LHCN-M2 (cell line): Measurements from ENCODE around the gene SPIRE1. TPM values are rescaled to one million over a fixed set of nuclear protein-coding genes. Genes with fewer than 3 reads are reported as not detected.

ENCODE experiments used
- DNase-seq: peaks from one replicate; pipeline ENCODE4 v3.0.0-alpha.2; 2012; ENCODE audit warnings: low read depth
- polyA plus RNA-seq: library from polyadenylated mRNA; unstranded; fragments of >200 nt; gene quantifications from one replicate; pipeline ENCODE4 v1.2.1, GENCODE V29; 2012; ENCODE audit warnings: missing spikeins
- total RNA-seq: library from RNA; depleted of rRNA; stranded (reverse); fragments of >200 nt; gene quantifications from 2 replicates; pipeline ENCODE4 v1.2.3, GENCODE V29; 2014; rRNA removed

SPIRE1 gene
- total RNA-seq = 21.6 and 26.0 TPM in 2 replicates
- 15.9 TPM for polyA plus RNA-seq

DNA sequence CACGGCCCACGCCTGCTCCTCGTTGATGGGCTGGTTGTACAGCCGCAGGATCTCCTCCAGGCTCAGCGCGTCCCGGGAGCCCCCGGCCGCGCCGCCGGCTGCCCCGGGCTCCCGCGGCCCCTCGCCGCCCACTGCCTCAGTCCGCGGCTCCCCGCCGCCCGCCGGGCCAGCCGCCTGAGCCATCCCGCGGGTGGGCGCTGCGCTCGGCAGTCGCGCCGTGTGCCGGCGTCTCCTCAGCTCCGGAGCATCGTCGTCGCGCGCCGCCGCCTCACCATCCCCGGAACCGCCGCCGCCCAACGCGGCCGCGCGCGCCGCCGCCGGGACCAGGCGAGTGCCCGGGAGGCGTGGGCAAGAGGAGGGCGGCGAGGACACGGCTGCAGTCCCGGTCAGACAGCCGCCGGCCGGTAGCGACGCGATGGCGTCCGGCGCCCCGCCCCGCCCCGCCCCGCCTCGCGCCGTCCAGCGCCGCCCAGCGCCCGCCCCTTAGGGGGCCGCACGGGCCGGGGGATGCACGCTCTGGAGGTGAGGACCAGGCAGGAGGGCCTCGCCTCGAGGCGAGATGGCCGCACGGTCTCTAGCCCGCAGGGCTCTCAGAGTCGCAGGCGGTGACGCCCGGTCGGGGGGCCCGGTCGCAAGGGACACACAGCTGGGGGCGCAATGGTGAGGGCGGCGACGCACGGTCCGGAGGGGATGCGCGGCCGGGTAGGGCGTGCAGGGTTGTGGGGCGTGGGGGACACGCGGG, at the start of gene SPIRE1:
Gene SPIRE1 (minus strand): TSS at position 424 of the 742 bp plus-strand sequence. CDS start 241 bp downstream, at position 183.
- peak; percentile 59 for DNase-seq

DNA sequence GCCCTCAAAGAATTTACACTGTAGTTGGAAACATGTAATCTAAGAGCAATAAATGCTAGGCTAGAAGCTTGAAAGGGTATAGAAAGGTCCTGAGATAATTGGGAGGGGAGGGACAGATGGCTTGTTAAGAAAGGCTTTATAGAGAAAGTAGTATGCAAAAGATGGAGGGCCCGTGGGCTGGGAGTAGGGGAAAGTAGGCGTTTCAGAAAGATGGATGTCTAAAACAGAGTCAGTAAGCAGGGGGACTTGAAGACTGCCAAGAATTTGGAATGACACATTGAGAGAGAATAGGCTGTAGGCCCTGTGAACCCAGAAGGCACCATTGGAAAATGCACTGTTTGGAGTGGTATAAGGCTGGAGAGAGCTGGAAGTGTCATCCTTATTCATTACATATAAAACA, 45.8 kb upstream of the SPIRE1 start:
- peak; percentile 45 for DNase-seq

DNA sequence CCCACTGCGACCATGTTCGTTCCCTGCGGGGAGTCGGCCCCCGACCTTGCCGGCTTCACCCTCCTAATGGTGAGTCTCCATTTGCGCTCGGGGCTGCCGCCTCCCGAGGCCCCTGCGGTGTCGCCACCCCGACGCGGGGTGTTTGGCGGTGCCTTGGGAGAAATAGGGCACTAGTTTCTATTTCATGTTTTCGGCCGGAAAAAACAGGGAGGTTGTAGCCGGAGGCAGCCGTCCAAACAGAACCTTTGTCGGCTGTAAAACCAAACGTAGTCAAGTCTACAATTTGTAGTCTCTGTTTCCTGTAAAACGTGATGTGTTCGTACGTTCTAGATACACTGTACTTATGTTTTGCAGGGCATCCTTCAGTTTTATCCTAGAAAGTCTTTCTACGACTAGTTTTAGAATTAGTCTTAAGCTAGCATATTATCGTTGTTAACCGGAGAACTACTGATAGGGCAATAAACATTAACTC, 45.2 kb upstream of the SPIRE1 start:
- no peak for DNase-seq

DNA sequence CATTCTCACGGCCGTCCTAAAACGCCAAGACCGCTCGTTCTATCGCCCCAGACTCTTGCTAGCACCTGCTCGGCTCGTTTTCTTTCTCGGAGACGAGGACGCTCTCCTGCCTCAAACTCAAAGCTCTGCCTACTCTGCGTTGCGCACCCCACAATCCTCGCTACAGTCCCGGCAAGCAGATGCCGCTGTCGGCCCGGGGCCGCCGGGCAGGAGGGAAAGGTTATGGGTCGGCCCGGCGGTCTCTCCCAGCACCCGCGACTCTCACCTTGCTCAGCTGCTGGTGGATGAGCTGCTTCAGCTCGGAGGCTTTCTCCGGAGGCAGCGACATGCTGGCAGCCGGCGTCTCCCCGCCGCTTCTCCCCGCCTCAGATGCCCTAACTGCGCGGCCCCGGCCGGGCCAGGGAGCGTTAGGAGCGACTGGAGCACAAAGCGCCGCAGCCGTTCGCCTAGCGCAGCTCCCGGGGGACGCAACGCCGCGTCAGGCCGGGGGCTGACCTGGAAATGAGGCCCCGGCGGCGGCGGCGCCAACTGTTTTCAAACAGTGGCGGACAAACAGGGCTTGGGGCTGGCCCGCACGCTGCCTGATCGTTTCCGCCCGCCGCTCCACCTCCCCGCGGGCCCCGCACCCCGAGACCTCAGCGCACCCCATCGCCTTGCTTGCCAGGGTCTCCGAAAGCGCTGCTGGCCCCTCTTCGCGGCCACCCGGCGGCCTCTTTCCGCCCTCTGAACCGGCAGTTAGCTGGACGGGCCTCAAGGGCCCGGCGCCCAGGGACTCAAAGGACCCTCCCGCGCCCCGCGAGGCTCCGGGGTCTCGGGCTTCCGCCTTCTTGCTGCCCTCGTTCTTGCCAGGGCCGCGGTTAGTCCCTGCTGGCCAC, 44.6 kb upstream of the SPIRE1 start, which contains the start of the genes CEP76 and PSMG2:
Gene CEP76 (minus strand): TSS at position 503 of the 875 bp plus-strand sequence. CDS start 175 bp downstream, at position 328.
Gene PSMG2 (plus strand): TSS at position 822 of the 875 bp plus-strand sequence. CDS start 66 bp downstream, outside the sequence.
- DNase-seq = peak; percentile 90

DNA sequence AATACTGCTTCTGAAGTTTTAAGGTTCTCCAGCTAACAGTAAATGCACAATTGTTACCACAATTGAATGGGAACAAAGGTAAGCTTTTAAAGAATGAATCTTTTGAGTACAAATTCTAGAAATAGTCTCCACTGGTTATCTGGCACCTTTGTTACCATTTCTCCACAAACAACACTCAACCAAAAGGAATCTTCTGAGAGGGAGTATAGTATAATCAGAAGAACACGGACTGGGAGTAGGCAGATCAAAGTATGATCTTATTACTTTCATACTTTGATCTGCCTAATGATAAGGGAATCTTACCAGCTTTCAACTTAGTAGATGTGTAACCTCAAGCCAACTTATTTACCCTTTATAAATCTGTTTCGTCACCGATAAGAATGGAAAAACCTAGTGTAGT, 43.3 kb upstream of the SPIRE1 start:
- DNase-seq = no peak

DNA sequence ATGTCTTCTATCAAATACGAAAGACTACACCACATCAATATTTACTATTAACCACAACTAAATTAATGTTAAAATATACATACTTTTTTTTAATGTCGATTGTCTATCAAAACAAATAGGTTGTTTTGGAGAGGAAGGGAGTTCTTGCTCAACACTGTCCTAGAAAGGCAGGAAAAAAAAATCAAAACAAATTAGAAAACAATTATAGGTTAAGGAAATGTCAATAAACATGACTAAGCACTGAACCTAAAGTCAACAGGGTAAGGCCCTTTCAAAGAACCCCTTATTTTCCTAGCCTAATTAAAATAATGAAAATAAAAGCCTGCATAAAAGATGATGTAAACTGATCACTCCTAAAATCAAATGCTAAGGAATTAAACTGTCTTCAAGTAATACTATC, 41.8 kb upstream of the SPIRE1 start:
- DNase-seq = no peak

DNA sequence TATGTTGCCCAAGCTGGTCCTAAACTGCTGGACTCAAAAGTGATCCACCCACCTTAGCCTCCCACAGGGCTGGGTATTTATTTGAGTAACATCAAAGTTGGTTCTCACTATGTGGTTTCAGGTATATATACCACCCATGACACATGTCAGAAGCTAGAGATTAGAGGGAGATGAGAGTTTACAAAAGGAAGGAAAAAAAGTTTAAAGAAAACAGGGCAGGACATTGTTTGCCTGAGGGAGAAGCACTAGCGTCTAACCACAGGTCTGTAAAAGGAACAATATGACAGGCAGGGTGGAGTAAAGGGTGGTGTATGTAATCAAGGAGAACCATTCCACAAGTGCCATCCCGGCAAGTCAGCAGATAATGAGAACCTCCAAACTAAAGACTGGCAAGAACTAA, 36.1 kb upstream of the SPIRE1 start:
- no peak for DNase-seq

DNA sequence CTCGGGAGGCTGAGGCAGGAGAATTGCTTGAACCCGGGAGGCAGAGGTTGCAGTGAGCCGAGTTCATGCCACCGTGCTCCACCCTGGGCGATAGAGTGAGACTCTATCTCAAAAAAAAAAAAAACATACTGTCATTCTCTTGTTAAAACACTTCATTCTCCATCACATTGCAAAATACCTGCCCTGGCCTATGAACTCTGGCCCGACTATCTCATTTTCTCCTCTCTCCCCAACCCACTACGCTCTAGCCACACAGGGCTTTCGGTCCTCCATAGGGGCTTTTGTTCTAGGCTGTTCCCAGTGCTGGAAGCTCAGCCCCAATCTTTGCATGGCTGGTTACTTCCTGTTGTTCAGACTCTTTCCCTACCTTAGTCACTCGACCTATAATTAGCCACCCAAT, 34.3 kb upstream of the SPIRE1 start:
- no peak for DNase-seq

DNA sequence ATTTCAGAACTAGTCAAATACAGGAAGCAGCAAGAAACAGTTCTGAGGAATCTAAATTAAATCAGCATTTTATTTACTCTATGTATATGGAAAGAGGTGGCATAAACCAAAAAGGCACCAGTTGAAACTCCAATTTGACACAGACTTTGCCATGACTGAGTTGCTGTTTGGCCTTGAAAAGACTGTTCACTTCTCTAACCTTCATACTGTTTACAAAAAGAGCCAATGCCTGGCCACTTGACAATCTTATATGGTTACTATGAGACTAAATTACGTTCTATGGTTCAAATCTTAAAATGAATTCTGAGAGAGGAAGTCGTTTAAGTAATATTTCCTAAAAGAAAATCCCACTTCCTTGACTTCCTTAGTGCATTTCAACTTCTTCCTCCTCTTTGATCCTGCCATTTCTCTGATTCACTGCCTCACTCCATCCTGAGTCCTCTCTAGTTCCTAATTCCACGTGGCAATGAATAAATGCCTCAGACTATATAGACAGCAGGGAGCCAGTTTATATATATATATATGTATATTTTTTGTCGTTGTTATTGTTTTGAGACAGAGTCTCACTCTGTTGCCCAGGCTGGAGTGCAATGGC, 31.4 kb upstream of the SPIRE1 start:
- no peak for DNase-seq

DNA sequence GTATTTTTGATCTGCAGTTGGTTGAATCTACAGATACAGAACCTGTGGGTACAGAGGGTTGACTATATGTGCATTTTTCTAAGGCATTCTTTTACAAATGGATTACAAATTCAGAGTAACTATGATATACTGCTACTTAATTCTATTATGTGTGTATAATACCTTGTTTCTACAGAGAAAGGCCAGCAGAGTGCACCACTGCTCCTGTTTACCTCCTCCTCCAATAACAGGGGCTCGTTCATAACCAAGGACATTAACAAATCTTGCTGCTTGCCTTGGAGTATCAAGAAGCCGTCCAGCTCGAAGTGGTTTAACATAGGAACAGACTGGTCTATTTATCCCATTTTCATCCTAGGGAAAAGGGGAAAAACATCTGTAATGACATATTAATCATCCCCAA, 28.2 kb upstream of the SPIRE1 start:
- DNase-seq = peak; percentile 18

DNA sequence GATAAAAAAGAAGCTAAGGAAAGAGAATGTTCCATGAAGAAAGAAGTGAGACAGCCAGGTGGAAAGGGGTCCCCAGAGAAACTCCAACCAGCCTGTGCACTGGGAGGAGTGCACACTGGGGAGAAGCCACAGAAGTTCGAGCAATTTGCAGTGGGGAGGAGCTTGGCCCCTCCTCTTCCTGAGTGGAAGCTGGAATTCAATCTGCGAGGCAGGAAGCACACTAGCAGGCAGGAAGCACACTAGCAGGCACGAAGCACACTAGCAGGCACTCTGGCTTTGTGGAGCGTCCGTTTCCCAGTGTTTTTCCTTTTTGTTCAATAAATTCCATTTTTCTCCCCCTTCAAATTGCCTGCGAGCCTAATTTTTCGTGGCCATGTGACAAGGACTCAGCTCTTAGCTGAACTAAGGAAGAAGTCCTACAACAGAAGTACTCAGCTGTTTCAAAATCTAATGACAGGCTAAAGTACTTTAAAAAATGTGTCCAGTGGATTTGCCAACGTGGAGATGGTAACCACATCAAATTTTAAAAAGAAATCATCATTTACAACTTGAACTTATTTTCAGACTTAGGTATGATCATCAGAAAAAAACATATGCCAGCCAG, 21.4 kb upstream of the SPIRE1 start:
- peak; percentile 69 for DNase-seq

DNA sequence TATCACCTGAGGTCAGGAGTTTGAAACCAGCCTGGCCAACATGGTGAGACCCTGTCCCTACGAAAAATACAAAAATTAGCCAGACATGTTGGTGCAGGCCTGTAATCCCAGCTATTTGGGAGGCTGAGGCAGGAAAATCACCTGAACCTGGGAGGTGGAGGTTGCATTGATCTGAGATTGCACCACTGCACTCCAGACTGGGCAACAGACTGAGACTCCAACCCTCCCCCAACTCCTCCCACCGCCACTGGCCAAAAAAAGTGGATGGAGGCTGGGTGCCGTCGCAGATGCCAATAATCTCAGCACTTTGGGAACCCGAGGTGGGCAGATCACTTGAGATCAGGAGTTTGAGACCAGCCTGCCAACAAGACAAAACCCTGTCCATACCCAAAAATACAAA, 10.1 kb upstream of the SPIRE1 start:
- no peak for DNase-seq

DNA sequence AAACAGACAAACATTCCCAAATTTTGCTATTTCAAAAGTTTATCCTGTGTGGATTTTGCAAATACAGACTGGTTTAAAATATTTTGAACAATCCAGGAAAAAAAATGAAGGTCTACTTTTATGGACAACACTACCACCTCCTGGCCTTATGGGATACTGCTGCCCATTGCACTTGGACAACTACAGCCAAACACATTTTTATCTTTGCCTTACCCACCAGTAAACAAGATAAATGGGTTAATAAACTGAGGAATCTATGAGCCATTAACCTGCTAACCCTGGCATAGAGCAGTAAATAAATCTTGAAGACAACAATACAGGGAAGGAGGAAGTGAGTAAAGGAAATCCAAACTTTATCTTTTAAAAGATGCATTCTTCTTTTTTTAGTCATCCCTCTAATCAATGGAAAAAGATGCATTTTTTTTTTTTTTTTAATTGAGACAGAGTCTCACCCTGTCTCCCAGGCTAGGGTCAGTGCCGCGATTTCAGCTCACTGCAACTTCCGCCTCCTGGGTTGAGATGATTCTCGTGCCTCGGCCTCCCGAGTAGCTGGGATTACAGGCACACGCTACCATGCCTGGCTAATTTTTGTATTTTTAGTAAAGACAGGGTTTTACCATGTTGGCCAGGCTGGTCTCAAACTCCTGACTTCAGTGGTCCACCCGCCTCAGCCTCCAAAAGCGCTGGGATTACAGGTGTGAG, 2.1 kb upstream of the SPIRE1 start:
- peak; percentile 51 for DNase-seq

DNA sequence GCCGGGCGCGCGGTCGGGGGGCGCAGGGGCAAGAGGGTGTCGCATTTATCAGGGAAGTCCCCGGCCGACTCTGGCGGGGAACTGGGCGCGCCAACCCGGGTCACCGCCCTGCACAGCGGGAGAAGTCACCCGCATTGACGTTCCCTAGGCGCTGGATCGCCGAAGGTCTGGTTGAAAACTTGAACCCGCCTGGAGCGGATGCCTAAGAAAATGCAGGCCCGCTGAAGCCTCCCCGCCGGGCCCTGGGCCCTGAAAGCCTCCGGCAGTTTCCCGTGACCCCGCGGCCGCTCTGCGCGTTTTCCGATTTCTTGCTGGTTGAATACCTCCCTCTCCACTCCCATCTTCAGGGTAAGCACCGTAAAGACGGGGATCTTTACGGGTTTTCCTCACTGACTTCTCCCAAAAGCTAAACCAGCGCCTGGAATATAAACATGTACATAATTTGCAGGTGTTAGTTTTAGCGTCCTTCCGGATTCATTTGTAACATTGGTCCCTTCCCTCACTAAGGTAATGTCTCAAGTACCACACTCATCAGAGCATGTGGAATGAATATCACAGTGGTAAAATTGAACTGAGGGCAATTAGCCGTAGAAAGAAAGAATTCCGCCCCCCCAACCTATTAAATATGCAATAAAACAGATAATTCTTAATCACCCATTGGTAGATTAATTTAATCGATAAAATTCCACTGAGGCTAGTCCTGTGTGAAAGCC, 675 bp upstream of the SPIRE1 start:
- no peak for DNase-seq

DNA sequence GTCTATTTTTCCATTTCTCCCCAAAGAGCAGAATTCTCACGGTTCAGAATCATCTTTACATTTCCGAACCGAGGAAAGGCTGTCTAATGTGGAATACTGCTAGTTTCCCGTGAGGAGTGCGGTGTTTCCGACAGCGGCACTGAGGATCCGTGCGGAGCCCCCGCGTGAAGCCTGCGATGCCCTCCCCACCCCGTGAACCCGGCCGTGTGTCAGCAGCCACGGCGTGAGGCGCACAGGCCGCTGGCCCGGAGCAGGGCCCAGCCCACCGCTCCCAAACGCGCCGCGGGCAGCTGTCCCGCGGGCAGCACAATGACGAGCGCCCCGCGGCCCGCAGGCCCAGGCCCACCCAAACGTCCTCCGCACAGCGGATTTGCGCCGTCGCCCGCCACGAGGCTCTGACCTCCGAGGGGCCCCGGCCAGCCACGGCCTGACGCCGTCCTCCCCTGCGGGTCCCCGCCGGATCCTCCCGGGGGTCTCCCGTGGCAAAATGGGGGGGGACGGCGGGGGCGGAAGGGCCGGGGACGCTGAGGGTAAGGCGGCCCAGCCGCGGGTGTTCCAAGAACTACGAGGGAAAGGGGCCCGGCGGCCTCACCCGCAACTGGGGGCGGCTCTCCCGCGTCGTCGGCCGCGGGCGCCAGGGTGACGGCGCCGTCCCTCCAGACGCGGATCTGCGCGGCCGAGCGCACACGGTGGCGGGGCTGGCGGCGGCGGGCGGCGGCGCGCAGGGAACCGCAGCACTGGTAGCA, 796 bp downstream of the SPIRE1 start:
- no peak for DNase-seq

DNA sequence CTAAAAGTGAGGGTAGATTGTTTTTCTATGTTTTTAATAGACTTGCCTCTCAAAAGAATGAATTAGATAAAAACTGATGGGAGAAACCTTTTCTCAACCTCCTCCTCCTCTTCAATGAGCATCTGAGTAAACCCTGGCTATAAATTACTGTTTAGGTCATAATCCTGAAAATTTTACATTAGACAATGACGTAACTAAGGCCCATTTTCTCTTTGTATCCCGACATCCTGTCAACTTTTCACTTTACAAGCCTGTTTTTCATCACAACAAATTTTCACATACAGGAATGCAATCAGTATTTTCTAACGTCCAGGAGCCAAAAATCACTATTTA, 1.3 kb downstream of the SPIRE1 start:
- no peak for DNase-seq

DNA sequence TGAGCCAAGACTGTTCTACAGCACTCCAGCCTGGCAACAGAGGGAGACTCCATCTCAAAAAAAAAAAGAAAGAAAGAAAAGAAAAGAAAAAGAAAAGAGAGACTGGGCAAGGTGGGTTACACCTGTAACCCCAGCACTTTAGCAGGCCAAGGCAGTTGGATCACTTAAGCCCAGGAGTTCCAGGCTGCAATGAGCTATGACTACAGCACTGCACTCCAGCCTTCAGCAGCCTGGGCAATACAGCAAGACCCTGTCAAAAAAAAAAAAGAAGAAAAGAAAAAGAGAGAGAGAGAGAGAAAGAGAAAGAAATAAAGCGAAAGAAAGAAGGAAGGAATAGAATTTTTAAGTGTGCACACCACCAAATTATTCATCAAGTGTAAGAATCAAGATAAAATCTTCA, 2.9 kb downstream of the SPIRE1 start:
- no peak for DNase-seq

DNA sequence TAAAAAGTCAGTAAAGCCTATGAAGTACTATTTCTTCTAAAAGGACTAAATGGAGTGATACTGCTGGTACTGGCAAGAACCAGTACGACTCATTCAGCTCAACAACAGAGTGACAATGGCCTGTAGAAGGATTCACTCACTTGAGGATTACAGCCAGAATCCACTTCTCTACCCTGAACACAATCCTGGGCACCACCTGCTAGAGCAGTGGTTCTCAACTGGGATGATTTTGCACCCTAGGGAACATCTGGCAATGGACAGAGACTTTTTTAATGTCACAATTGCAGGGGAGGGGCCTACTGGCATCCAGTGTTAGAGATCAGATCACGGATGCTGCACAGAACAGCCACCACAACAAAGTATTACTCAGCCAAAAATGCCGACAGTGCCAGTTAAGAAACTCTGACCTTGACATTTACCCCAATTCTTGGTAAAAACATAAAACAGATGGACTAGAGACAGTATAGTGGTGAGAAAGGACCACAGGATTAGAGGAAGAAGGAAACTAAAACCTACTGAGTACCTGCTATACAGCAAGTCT, 5.0 kb downstream of the SPIRE1 start:
- peak; percentile 83 for DNase-seq

DNA sequence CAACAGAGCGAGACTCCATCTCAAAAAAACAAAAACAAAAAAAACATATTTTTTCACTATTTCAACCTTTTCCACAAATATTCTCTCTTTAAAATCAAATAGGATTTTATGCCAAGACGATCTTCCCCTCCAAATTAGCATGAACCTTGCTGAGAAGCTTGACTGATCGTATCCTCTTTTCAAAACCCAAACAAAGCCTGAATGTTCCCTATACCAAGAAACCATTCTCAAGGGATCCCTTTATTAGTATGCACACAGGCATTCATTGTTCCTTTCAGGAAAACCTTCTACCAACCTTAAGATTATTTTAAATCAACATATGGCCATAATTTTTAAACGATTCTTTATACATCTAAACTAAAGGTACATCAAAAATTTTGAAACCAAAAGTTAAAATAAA, 6.3 kb downstream of the SPIRE1 start:
- DNase-seq = no peak
